Brain microvascular endothelial cell (primary cell): Measurements from ENCODE around the gene KIF6.

Experiments
- DNase-seq: peaks from one replicate; pipeline ENCODE4 v3.0.0-alpha.2; 2020
- H3K27ac ChIP-seq: fragments of 250-450 bp; sonication (Bioruptor Pico); 2 replicates; pipeline ENCODE4 v1.5.1; 2020; ENCODE audit warnings: mild to moderate bottlenecking, moderate library complexity
- H3K27me3 ChIP-seq: fragments of 250-450 bp; sonication (Bioruptor Pico); replicated peaks from 2 replicates; pipeline ENCODE4 v1.5.1; 2020; ENCODE audit warnings: mild to moderate bottlenecking
- H3K36me3 ChIP-seq: fragments of 250-450 bp; sonication (Bioruptor Pico); replicated peaks from 2 replicates; pipeline ENCODE4 v1.5.1; 2020; ENCODE audit warnings: mild to moderate bottlenecking
- H3K4me3 ChIP-seq: 2 replicates; pipeline ENCODE4 v1.5.1; 2011; ENCODE audit warnings: low read depth, mild to moderate bottlenecking, control low read depth, low read length, moderate library complexity
- CTCF ChIP-seq: IDR thresholded peaks from 2 replicates; pipeline ENCODE4 v1.5.1; 2011; ENCODE audit warnings: low read depth, mild to moderate bottlenecking, moderate library complexity, low read length, control low read depth, inconsistent platforms; ENCODE audit errors: missing control alignments
- in situ Hi-C: cut with HindIII; loops from 2 replicates; pipeline ENCODE4 v1.10.0; 2017; ENCODE audit warnings: low sequenced_read_pairs, low pct_ligation_motif_present

KIF6 gene

DNA sequence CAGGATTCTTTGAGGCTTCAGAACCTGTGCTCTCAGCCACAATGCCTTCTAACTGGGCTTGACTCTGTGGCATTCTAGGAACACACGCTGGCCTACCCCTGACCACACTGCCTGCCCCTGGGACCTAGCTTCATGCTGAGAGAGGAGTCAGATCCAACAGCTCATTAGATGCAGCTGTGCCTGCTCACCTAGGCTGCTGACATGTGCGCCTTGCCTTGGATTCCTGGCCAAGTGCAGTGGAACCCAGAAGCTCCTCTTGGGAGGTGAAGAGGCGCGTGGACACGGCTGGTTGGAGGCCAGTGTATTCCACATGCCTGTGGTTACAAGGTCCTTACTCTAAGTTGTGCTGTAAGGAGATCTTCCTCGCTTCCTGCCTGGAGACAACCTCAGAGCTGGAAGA lies 378.0 kb downstream of the KIF6 start:
- no peak overlapping the region for H3K4me3 ChIP-seq
- no peak overlapping the region for H3K27ac ChIP-seq
- H3K36me3 ChIP-seq: no peaks in the 10 kb centered on the region
- TF ChIP-seq CTCF: no peak
- DNase-seq: no peak
- in situ Hi-C loops: no loop called here
- H3K27me3 ChIP-seq: no peaks in the 10 kb centered on the region

GRCh38 chr6:39344821-39345280 lies 380.4 kb downstream of the KIF6 start:
- Histone ChIP-seq H3K4me3 (no peak overlapping the region), H3K27ac (no peak overlapping the region), H3K27me3 (no peaks in the 10 kb centered on the region), H3K36me3 (no peaks in the 10 kb centered on the region)
- in situ Hi-C loops: no loop called here
- no peak for TF ChIP-seq CTCF
- DNase-seq: peak; percentile 62

GRCh38 chr6:39343396-39343870 lies 381.8 kb downstream of the KIF6 start:
- no peaks in the 10 kb centered on the region for H3K27me3 ChIP-seq
- no peak for DNase-seq
- no peak overlapping the region for H3K4me3 ChIP-seq
- in situ Hi-C loops: no loop called here
- no peaks in the 10 kb centered on the region for H3K36me3 ChIP-seq
- H3K27ac ChIP-seq: no peak overlapping the region
- no peak for TF ChIP-seq CTCF

DNA sequence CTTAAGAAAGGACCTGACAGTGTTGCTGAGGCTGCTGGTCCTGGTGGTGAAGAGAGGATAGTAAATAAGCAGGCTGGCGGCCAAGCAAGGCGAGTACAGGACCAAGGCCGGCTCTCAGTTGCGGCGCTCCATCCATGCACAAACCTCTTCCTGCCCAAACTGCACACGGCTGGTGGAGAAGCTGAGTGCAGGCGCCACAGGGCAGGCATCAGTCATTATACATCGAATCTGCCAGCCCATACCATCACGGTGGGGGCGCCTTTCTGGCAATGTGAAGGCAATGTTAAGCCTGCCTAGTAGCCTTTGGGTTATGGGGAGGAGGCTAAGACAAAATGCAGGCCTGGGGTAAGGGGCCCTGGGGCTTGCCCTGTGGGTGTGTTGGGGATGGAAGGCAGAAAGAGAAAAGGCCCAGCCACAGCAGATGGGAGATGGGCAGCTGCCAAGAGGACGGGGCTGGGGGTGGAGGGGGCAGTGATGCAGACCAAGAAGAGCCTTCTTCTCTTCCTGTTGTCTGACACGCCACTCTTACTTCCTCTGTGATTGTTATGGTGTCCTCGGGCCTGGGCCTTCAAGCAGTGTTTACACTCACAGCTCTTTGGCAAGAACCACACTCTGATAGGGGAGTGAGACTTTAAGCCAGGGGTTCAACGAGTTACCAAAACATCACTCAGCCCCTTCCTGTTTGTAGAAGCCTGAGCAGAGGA lies 382.4 kb downstream of the KIF6 start:
- Histone ChIP-seq H3K4me3 (no peak overlapping the region), H3K27me3 (no peaks in the 10 kb centered on the region), H3K27ac (no peak overlapping the region), H3K36me3 (no peaks in the 10 kb centered on the region)
- no peak for TF ChIP-seq CTCF
- no peak for DNase-seq
- in situ Hi-C loops: no loop called here

- no peaks in the 10 kb centered on the region for H3K27me3 ChIP-seq
- in situ Hi-C loops: no loop called here
Measured at GRCh38 chr6:39341937-39342336, 383.3 kb downstream of the KIF6 start.

More at GRCh38 chr6:39341937-39342336, 383.3 kb downstream of the KIF6 start:
- Histone ChIP-seq H3K4me3 (no peak overlapping the region), H3K36me3 (no peaks in the 10 kb centered on the region), H3K27ac (no peak overlapping the region)
- DNase-seq: no peak
- no peak for TF ChIP-seq CTCF
